Measurements from ENCODE around the gene NDUFA9.

DNA sequence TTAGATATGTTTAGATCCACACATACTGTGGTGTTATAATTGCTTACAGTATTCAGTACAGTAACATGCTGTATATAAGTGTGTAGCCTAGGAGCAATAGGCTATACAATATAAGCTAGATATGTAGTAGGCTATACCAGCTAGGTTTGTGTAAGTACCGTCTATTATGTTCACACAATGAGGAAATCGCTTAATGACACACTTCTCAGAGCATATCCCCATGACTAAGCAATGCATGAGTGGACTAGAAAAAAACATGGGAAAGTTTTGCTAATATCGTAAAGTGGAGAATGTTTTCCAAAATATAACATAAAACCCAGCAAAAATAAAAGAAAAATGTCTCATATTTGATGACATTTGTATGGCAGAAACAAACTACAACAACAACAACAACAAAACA is 27.4 kb upstream of the NDUFA9 start:
- TF ChIP-seq POLR2A (IDR thresholded peaks at IDR 0.05; ENCODE audit: low read length) (no peak), SMC3 (IDR thresholded peaks at IDR 0.05) (no peak), ESRRA (IDR thresholded peaks at IDR 0.05; ENCODE audit: borderline replicate concordance, low read length) (no peak), EP300 (IDR thresholded peaks at IDR 0.05) (no peak)
- TF ChIP-seq, protein P1, sequence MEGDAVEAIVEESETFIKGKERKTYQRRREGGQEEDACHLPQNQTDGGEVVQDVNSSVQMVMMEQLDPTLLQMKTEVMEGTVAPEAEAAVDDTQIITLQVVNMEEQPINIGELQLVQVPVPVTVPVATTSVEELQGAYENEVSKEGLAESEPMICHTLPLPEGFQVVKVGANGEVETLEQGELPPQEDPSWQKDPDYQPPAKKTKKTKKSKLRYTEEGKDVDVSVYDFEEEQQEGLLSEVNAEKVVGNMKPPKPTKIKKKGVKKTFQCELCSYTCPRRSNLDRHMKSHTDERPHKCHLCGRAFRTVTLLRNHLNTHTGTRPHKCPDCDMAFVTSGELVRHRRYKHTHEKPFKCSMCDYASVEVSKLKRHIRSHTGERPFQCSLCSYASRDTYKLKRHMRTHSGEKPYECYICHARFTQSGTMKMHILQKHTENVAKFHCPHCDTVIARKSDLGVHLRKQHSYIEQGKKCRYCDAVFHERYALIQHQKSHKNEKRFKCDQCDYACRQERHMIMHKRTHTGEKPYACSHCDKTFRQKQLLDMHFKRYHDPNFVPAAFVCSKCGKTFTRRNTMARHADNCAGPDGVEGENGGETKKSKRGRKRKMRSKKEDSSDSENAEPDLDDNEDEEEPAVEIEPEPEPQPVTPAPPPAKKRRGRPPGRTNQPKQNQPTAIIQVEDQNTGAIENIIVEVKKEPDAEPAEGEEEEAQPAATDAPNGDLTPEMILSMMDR (IDR thresholded peaks at IDR 0.05) = no peak
- TF ChIP-seq, protein P2, sequence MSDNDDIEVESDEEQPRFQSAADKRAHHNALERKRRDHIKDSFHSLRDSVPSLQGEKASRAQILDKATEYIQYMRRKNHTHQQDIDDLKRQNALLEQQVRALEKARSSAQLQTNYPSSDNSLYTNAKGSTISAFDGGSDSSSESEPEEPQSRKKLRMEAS (IDR thresholded peaks at IDR 0.05) = no peak
- TF ChIP-seq, protein P3, sequence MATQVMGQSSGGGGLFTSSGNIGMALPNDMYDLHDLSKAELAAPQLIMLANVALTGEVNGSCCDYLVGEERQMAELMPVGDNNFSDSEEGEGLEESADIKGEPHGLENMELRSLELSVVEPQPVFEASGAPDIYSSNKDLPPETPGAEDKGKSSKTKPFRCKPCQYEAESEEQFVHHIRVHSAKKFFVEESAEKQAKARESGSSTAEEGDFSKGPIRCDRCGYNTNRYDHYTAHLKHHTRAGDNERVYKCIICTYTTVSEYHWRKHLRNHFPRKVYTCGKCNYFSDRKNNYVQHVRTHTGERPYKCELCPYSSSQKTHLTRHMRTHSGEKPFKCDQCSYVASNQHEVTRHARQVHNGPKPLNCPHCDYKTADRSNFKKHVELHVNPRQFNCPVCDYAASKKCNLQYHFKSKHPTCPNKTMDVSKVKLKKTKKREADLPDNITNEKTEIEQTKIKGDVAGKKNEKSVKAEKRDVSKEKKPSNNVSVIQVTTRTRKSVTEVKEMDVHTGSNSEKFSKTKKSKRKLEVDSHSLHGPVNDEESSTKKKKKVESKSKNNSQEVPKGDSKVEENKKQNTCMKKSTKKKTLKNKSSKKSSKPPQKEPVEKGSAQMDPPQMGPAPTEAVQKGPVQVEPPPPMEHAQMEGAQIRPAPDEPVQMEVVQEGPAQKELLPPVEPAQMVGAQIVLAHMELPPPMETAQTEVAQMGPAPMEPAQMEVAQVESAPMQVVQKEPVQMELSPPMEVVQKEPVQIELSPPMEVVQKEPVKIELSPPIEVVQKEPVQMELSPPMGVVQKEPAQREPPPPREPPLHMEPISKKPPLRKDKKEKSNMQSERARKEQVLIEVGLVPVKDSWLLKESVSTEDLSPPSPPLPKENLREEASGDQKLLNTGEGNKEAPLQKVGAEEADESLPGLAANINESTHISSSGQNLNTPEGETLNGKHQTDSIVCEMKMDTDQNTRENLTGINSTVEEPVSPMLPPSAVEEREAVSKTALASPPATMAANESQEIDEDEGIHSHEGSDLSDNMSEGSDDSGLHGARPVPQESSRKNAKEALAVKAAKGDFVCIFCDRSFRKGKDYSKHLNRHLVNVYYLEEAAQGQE (IDR thresholded peaks at IDR 0.05) = no peak
- TF ChIP-seq, protein P4, sequence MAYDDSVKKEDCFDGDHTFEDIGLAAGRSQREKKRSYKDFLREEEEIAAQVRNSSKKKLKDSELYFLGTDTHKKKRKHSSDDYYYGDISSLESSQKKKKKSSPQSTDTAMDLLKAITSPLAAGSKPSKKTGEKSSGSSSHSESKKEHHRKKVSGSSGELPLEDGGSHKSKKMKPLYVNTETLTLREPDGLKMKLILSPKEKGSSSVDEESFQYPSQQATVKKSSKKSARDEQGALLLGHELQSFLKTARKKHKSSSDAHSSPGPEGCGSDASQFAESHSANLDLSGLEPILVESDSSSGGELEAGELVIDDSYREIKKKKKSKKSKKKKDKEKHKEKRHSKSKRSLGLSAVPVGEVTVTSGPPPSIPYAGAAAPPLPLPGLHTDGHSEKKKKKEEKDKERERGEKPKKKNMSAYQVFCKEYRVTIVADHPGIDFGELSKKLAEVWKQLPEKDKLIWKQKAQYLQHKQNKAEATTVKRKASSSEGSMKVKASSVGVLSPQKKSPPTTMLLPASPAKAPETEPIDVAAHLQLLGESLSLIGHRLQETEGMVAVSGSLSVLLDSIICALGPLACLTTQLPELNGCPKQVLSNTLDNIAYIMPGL (CRISPR knock-in tag; IDR thresholded peaks at IDR 0.05; ENCODE audit: borderline replicate concordance) = no peak
